LNCAP (cell line): ENCODE measurements around the gene GLYAT.

ENCODE experiments used
- CTCF ChIP-seq: fragments of 450-650 bp; IDR thresholded peaks from 2 replicates; pipeline ENCODE4 v1.5.1; 2017; ENCODE audit warnings: mild to moderate bottlenecking

GLYAT gene

GRCh38 chr11:58685973-58686722 lies 45.6 kb downstream of the GLYAT start:
- TF ChIP-seq CTCF: no peak

GRCh38 chr11:58676563-58677135 lies 55.1 kb downstream of the GLYAT start:
- TF ChIP-seq CTCF: no peak

GRCh38 chr11:58675334-58676155 lies 56.2 kb downstream of the GLYAT start:
- TF ChIP-seq CTCF: peak; percentile 99

- TF ChIP-seq CTCF: no peak
Observed at GRCh38 chr11:58674609-58675008, 57.1 kb downstream of the GLYAT start.

GRCh38 chr11:58671983-58672633 lies 59.6 kb downstream of the GLYAT start:
- no peak for TF ChIP-seq CTCF

- TF ChIP-seq CTCF: no peak
Observed at GRCh38 chr11:58659910-58660570, 71.7 kb downstream of the GLYAT start.

GRCh38 chr11:58659404-58659803 lies 72.3 kb downstream of the GLYAT start:
- TF ChIP-seq CTCF: no peak
